Endothelial cell of umbilical vein (primary cell): ENCODE results near the gene WASF2. TPM values are rescaled to one million over a fixed set of nuclear protein-coding genes. Genes with fewer than 3 reads are reported as not detected.
"Not testable (repeated sequence)": the region's sequence is repeated elsewhere in the genome, so short reads cannot be mapped to it uniquely, and the experiment has no call there.

Source experiments
- BruUV-seq: library from RNA; stranded (reverse); fragments of 400-500 nt; replicated peaks from 2 replicates; lab custom pipeline; 2021; lab: Mats Ljungman, UMichigan
- CTCF ChIA-PET: fragments of 300-600, 350-600 bp; sonication (Branson Sonifier 250); formaldehyde crosslinking; loops from one replicate; lab custom pipeline; 2021; ENCODE audit warnings: antibody characterized with exemption, inconsistent platforms; lab: Charles Lee
- POLR2A ChIA-PET: fragments of 300-600, 350-600 bp; sonication (Branson Sonifier 250); formaldehyde crosslinking; loops from one replicate; lab custom pipeline; 2021; ENCODE audit warnings: antibody characterized with exemption, inconsistent platforms; lab: Charles Lee
- DNase-seq: peaks from one replicate; pipeline ENCODE4 v3.0.0-alpha.2; 2011; ENCODE audit warnings: low read depth, low spot score
- FAIRE-seq: peaks from 2 replicates; lab custom pipeline; 2011; peaks lifted over from hg19 to GRCh38; lab: Jason Lieb, UNC
- H2AFZ ChIP-seq: 2 replicates; pipeline ENCODE4 v1.6.0; 2012; ENCODE audit warnings: low read depth, low read length, control low read depth, inconsistent platforms
- H3K27ac ChIP-seq: 2 replicates; pipeline ENCODE4 v1.5.1; 2011; ENCODE audit warnings: low read depth, mild to moderate bottlenecking, control low read depth, low read length, moderate library complexity; ENCODE audit not compliant: insufficient read depth
- H3K27me3 ChIP-seq, 2 experiments: 2 replicates each; pipeline versions ENCODE4 v1.6.0 to v1.6.1; 2011; ENCODE audit warnings: low read length in 2 of 2, mixed read lengths in 1 of 2; ENCODE audit not compliant: control insufficient read depth in 2 of 2, insufficient read depth in 2 of 2
- H3K36me3 ChIP-seq, 2 experiments: 2 replicates in 1 of 2; 3 replicates in 1 of 2; pipeline ENCODE4 v1.5.1; 2011; ENCODE audit warnings: low read length in 2 of 2, mild to moderate bottlenecking in 1 of 2, moderate library complexity in 1 of 2; ENCODE audit not compliant: control insufficient read depth in 2 of 2, insufficient read depth in 2 of 2; ENCODE audit errors: extremely low read depth in 1 of 2
- H3K4me1 ChIP-seq: 3 replicates; pipeline ENCODE4 v1.5.1; 2011; ENCODE audit warnings: mild to moderate bottlenecking, low read length; ENCODE audit not compliant: control insufficient read depth, insufficient read depth; ENCODE audit errors: extremely low read depth
- H3K4me2 ChIP-seq: 2 replicates; pipeline ENCODE4 v1.6.1; 2011; ENCODE audit warnings: low read length, control low read depth, mixed read lengths; ENCODE audit not compliant: insufficient read depth
- H3K4me3 ChIP-seq, 3 experiments: fragments of 200-600 bp in 1 of 3; sonication (generic), shearing (Covaris generic) in 1 of 3; replicated peaks in 1 of 3; 2 replicates each; pipeline ENCODE4 v1.5.1; 2011 to 2016; ENCODE audit warnings: control low read depth in 3 of 3, low read length in 3 of 3, mild to moderate bottlenecking in 2 of 3, inconsistent platforms in 1 of 3, low read depth in 1 of 3, moderate library complexity in 1 of 3; ENCODE audit not compliant: insufficient read depth in 1 of 3
- H3K79me2 ChIP-seq: 2 replicates; pipeline ENCODE4 v1.6.0; 2012; ENCODE audit warnings: low read length, inconsistent platforms; ENCODE audit not compliant: control insufficient read depth, insufficient read depth
- H3K9ac ChIP-seq: replicated peaks from 2 replicates; pipeline ENCODE3; 2011; ENCODE audit warnings: low read length, control low read depth; ENCODE audit not compliant: insufficient read depth; ENCODE audit errors: extremely low read depth
- H3K9me1 ChIP-seq: replicated peaks from 3 replicates; pipeline ENCODE4 v1.6.0; 2011; ENCODE audit warnings: mild to moderate bottlenecking, low read length; ENCODE audit not compliant: control insufficient read depth, insufficient read depth; ENCODE audit errors: extremely low read depth
- H3K9me3 ChIP-seq: replicated peaks from 2 replicates; pipeline ENCODE4 v1.5.1; 2012; ENCODE audit warnings: low read length, inconsistent platforms; ENCODE audit not compliant: control insufficient read depth, insufficient read depth
- H4K20me1 ChIP-seq: replicated peaks from 2 replicates; pipeline ENCODE3; 2011; ENCODE audit warnings: mild to moderate bottlenecking, low read length; ENCODE audit not compliant: control insufficient read depth, insufficient read depth; ENCODE audit errors: extremely low read depth
- EZH2 ChIP-seq: IDR thresholded peaks from 2 replicates; pipeline ENCODE4 v1.6.1; 2012; ENCODE audit warnings: borderline replicate concordance, low read depth, mild to moderate bottlenecking, moderate library complexity, low read length, inconsistent platforms; ENCODE audit not compliant: severe bottlenecking
- FOS ChIP-seq: IDR thresholded peaks from 2 replicates; pipeline ENCODE4 v1.6.1; 2011; ENCODE audit warnings: mild to moderate bottlenecking, low read length, moderate library complexity, borderline replicate concordance; ENCODE audit not compliant: insufficient read depth
- GATA2 ChIP-seq: IDR thresholded peaks from 2 replicates; pipeline ENCODE4 v1.7.0; 2011; ENCODE audit warnings: low read depth, mild to moderate bottlenecking, moderate library complexity, mixed read lengths, low read length; ENCODE audit not compliant: insufficient read length, insufficient read depth
- JUN ChIP-seq: IDR thresholded peaks from 2 replicates; pipeline ENCODE4 v1.6.1; 2011; ENCODE audit warnings: borderline replicate concordance, low read depth; ENCODE audit not compliant: insufficient read length, insufficient read depth
- MYC ChIP-seq: IDR thresholded peaks from one replicate; pipeline ENCODE4 v1.6.1; 2011; ENCODE audit warnings: mild to moderate bottlenecking, low read depth, low read length
- POLR2A ChIP-seq: IDR thresholded peaks from 2 replicates; pipeline ENCODE4 v1.6.1; 2012; ENCODE audit warnings: low read depth, mild to moderate bottlenecking, control low read depth, low read length
- POLR2AphosphoS5 ChIP-seq: IDR thresholded peaks from 2 replicates; pipeline ENCODE4 v1.6.1; 2012; ENCODE audit warnings: low read depth, mild to moderate bottlenecking, control low read depth, low read length, moderate library complexity; ENCODE audit not compliant: insufficient read depth
- dilution Hi-C: fragments of 300-500 bp; cut with MboI; formaldehyde crosslinking; loops from one replicate; pipeline ENCODE4 v1.15.0; 2019; ENCODE audit warnings: low sequenced_read_pairs; ENCODE audit not compliant: extremely low pct_ligation_motif_present
- intact Hi-C: fragments of 100-400 bp; cut with micrococcal nuclease; formaldehyde crosslinking; loops from one replicate; pipeline ENCODE4 v1.10.0; 2022
- polyA plus RNA-seq, 4 experiments: library from polyadenylated mRNA; depleted of rRNA in 3 of 4; stranded (reverse) in 3 of 4; unstranded in 1 of 4; fragments of >200 nt; gene quantifications; 2 replicates each; pipeline versions ENCODE4 v1.2.1 to v1.2.3, GENCODE V29; 2011 to 2012; ENCODE audit warnings: missing spikeins in 1 of 4
- total RNA-seq: library from RNA; stranded (reverse); gene quantifications from 2 replicates; pipeline ENCODE4 v1.2.3, GENCODE V29; 2021
- TF ChIP-seq, protein P1 (sequence below), 2 donors: IDR thresholded peaks; 1 replicate in 1 of 2; 2 replicates in 1 of 2; pipeline ENCODE4 v1.5.1; 2011; ENCODE audit warnings: low read length in 2 of 2, mild to moderate bottlenecking in 2 of 2, moderate library complexity in 2 of 2, control low read depth in 1 of 2, inconsistent platforms in 1 of 2, low read depth in 1 of 2; ENCODE audit not compliant: insufficient read depth in 1 of 2; ENCODE audit errors: extremely low read depth in 1 of 2
- TF ChIP-seq, protein P2 (sequence below): IDR thresholded peaks from 2 replicates; pipeline ENCODE4 v1.6.1; 2011; ENCODE audit not compliant: insufficient read depth, insufficient read length

The WASF2 gene
- total and polyA plus RNA-seq, 2 donors (not counting 3 experiments of a cell fraction or from before 2014, with no cell fraction given), result 76.9 to 172 TPM

DNA sequence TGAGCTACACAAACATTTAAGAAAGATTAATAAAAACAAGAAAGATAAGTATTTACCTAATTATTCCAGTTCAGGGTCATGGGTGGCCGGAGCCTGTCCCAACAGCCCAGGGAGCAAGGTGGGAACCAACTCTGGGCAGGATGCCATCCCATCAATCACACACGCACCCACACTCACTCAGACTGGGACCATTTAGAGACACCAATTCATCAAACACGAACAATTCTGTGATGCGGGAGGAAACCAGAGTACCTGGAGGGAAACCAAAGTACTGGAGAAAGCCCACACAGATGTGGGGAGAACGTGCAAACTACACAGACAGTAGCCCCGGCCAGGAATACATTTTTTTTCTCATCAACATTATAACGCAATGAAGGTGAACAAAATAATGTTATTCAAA, 16.2 kb downstream of the WASF2 start:
- H3K4me3 ChIP-seq, result no peak overlapping the region
- peaks cover 12% of the 10 kb centered on the region for H4K20me1 ChIP-seq
- intact Hi-C loops (no loop called here), dilution Hi-C loops (no loop called here)
- peaks cover 91% of the 10 kb centered on the region for H3K79me2 ChIP-seq
- BruUV-seq, result no TSS peak
- DNase-seq, result no peak
- H3K27ac ChIP-seq, result no peak overlapping the region
- H3K4me1 ChIP-seq, result no peaks in the 10 kb centered on the region
- ChIA-PET CTCF (no interaction called here), POLR2A (no interaction called here)
- peak; percentile 8 for FAIRE-seq
- TF ChIP-seq, protein P1, sequence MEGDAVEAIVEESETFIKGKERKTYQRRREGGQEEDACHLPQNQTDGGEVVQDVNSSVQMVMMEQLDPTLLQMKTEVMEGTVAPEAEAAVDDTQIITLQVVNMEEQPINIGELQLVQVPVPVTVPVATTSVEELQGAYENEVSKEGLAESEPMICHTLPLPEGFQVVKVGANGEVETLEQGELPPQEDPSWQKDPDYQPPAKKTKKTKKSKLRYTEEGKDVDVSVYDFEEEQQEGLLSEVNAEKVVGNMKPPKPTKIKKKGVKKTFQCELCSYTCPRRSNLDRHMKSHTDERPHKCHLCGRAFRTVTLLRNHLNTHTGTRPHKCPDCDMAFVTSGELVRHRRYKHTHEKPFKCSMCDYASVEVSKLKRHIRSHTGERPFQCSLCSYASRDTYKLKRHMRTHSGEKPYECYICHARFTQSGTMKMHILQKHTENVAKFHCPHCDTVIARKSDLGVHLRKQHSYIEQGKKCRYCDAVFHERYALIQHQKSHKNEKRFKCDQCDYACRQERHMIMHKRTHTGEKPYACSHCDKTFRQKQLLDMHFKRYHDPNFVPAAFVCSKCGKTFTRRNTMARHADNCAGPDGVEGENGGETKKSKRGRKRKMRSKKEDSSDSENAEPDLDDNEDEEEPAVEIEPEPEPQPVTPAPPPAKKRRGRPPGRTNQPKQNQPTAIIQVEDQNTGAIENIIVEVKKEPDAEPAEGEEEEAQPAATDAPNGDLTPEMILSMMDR (IDR thresholded peaks at IDR 0.05; ENCODE audit: extremely low read depth in 1 of 2, insufficient read depth in 1 of 2, low read depth in 1 of 2, low read length in 2 of 2), result no peak
- TF ChIP-seq FOS (no peak), EZH2 (no peak), POLR2A (no peak), JUN (no peak), POLR2AphosphoS5 (no peak), MYC (no peak), GATA2 (no peak)
- TF ChIP-seq, protein P2, sequence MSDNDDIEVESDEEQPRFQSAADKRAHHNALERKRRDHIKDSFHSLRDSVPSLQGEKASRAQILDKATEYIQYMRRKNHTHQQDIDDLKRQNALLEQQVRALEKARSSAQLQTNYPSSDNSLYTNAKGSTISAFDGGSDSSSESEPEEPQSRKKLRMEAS, result no peak
- H3K4me2 ChIP-seq, result no peak overlapping the region
- no peak overlapping the region for H2AFZ ChIP-seq
- no peaks in the 10 kb centered on the region for H3K27me3 ChIP-seq
- H3K9ac ChIP-seq, result no peak overlapping the region
- no peaks in the 10 kb centered on the region for H3K36me3 ChIP-seq
- H3K9me1 ChIP-seq, result no peaks in the 10 kb centered on the region
- H3K9me3 ChIP-seq, result no peaks in the 10 kb centered on the region

DNA sequence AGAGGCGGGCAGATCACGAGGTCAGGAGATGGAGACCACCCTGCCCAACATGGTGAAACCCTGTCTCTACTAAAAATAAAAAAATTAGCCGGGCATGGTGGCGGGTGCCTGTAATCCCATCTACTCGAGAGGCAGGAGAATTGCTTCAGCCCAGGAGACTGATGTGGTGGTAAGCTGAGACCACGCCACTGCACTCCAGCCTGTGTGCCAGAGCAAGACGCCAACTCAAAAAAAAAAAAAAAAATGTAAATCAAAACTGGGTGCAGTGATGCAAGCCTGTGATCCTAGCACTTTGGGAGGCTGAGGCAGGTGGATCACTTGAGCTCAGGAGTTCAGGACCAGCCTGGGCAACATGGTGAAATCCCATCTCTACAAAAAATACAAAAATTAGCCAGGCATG, 17.9 kb downstream of the WASF2 start:
- intact Hi-C loops, result not testable (repeated sequence)

More for the DNA sequence above, 17.9 kb downstream of the WASF2 start:
- Histone ChIP-seq H4K20me1 (peaks cover 11% of the 10 kb centered on the region), H3K79me2 (peaks cover 93% of the 10 kb centered on the region)
- H2AFZ ChIP-seq, H3K4me2 ChIP-seq, H3K9ac ChIP-seq, DNase-seq, H3K27ac ChIP-seq, H3K9me3 ChIP-seq, BruUV-seq, H3K4me1 ChIP-seq, H3K27me3 ChIP-seq, dilution Hi-C loops, H3K9me1 ChIP-seq, FAIRE-seq, H3K36me3 ChIP-seq, POLR2A ChIA-PET, H3K4me3 ChIP-seq: not testable (repeated sequence)
- CTCF ChIA-PET, result interaction anchor here (0.7 kb wide), 1 partner anchor 44 kb away, joined by 3 read pairs; no protein-coding TSS in a partner anchor
